Measurements from ENCODE around the gene PDC.

DNA sequence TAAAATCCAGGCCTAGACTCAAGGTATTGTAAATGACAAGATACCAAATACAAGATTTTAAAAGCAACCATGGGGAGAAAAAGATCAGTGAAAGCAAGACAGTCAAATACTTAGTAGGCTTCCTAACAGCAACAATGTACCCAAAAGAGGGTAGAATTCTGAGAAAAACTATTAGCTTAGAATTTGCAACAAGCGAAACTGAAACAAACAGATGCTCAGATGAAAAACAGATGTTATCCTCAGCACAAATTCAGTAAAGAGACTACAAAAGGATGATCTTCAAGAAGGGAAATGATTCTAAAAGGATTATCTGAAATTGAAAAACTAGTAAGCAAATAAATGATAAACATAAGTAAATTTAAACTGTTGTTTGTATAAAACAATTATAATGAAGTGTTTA is 40.0 kb downstream of the PDC start:
- TF ChIP-seq, protein P1, sequence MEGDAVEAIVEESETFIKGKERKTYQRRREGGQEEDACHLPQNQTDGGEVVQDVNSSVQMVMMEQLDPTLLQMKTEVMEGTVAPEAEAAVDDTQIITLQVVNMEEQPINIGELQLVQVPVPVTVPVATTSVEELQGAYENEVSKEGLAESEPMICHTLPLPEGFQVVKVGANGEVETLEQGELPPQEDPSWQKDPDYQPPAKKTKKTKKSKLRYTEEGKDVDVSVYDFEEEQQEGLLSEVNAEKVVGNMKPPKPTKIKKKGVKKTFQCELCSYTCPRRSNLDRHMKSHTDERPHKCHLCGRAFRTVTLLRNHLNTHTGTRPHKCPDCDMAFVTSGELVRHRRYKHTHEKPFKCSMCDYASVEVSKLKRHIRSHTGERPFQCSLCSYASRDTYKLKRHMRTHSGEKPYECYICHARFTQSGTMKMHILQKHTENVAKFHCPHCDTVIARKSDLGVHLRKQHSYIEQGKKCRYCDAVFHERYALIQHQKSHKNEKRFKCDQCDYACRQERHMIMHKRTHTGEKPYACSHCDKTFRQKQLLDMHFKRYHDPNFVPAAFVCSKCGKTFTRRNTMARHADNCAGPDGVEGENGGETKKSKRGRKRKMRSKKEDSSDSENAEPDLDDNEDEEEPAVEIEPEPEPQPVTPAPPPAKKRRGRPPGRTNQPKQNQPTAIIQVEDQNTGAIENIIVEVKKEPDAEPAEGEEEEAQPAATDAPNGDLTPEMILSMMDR (IDR thresholded peaks at IDR 0.05): no peak
- TF ChIP-seq POLR2AphosphoS5 (IDR thresholded peaks at IDR 0.05; ENCODE audit: low read depth, low read length): no peak
- no peak for TF ChIP-seq GATA2 (CRISPR knock-in tag; IDR thresholded peaks at IDR 0.05)
- TF ChIP-seq NRF1 (IDR thresholded peaks at IDR 0.05; ENCODE audit: low read depth, low read length): no peak
- no peak for TF ChIP-seq ELF1 (IDR thresholded peaks at IDR 0.05)
- no peak for TF ChIP-seq EZH2phosphoT487 (IDR thresholded peaks at IDR 0.05; ENCODE audit: borderline replicate concordance, low read depth)
- TF ChIP-seq, protein P2, sequence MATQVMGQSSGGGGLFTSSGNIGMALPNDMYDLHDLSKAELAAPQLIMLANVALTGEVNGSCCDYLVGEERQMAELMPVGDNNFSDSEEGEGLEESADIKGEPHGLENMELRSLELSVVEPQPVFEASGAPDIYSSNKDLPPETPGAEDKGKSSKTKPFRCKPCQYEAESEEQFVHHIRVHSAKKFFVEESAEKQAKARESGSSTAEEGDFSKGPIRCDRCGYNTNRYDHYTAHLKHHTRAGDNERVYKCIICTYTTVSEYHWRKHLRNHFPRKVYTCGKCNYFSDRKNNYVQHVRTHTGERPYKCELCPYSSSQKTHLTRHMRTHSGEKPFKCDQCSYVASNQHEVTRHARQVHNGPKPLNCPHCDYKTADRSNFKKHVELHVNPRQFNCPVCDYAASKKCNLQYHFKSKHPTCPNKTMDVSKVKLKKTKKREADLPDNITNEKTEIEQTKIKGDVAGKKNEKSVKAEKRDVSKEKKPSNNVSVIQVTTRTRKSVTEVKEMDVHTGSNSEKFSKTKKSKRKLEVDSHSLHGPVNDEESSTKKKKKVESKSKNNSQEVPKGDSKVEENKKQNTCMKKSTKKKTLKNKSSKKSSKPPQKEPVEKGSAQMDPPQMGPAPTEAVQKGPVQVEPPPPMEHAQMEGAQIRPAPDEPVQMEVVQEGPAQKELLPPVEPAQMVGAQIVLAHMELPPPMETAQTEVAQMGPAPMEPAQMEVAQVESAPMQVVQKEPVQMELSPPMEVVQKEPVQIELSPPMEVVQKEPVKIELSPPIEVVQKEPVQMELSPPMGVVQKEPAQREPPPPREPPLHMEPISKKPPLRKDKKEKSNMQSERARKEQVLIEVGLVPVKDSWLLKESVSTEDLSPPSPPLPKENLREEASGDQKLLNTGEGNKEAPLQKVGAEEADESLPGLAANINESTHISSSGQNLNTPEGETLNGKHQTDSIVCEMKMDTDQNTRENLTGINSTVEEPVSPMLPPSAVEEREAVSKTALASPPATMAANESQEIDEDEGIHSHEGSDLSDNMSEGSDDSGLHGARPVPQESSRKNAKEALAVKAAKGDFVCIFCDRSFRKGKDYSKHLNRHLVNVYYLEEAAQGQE (IDR thresholded peaks at IDR 0.05; ENCODE audit: low read depth, low read length): no peak
- no peak for TF ChIP-seq FOXM1 (IDR thresholded peaks at IDR 0.05; ENCODE audit: low read depth)
- TF ChIP-seq RCOR1 (IDR thresholded peaks at IDR 0.05; ENCODE audit: low read length): no peak

Data from SK-N-SH (cell line).